T1000 (cell line): ENCODE measurements around the gene MYO3A.
"Not testable (repeated sequence)": the region's sequence is repeated elsewhere in the genome, so short reads cannot be mapped to it uniquely, and the experiment has no call there.

ENCODE experiments used
- DNase-seq: peaks from one replicate; lab custom pipeline; 2025; ENCODE audit warnings: mixed read lengths; lab: John Stamatoyannopoulos, UW

The MYO3A gene

GRCh38 chr10:26090762-26091161 is 156.7 kb downstream of the MYO3A start:
- no peak for DNase-seq

- no peak for DNase-seq
Measured at GRCh38 chr10:26093229-26093628, 159.2 kb downstream of the MYO3A start.

- no peak for DNase-seq
Measured at GRCh38 chr10:26095781-26096180, 161.8 kb downstream of the MYO3A start.

- not testable (repeated sequence) for DNase-seq
Measured at GRCh38 chr10:26097549-26097948, 163.5 kb downstream of the MYO3A start.

- no peak for DNase-seq
Measured at GRCh38 chr10:26112532-26112931, 178.5 kb downstream of the MYO3A start.

GRCh38 chr10:26138613-26139012 is 204.6 kb downstream of the MYO3A start:
- DNase-seq: no peak

- DNase-seq: no peak
Measured at GRCh38 chr10:26156019-26156418, 222.0 kb downstream of the MYO3A start.

GRCh38 chr10:26157734-26158133 is 223.7 kb downstream of the MYO3A start:
- DNase-seq: no peak

GRCh38 chr10:26169466-26169865 is 235.4 kb downstream of the MYO3A start:
- no peak for DNase-seq

- DNase-seq: no peak
Measured at GRCh38 chr10:26172131-26172530, 238.1 kb downstream of the MYO3A start.

GRCh38 chr10:26173837-26174236 is 239.8 kb downstream of the MYO3A start:
- no peak for DNase-seq

GRCh38 chr10:26177341-26177740 is 243.3 kb downstream of the MYO3A start:
- no peak for DNase-seq

- DNase-seq: no peak
Measured at GRCh38 chr10:26194275-26194674, 260.2 kb downstream of the MYO3A start.

- DNase-seq: no peak
Measured at GRCh38 chr10:26197248-26197647, 263.2 kb downstream of the MYO3A start.

GRCh38 chr10:26198119-26198518 is 264.1 kb downstream of the MYO3A start:
- DNase-seq: no peak

- no peak for DNase-seq
Measured at GRCh38 chr10:26199841-26200240, 265.8 kb downstream of the MYO3A start.

- DNase-seq: no peak
Measured at GRCh38 chr10:26205223-26205622, 271.2 kb downstream of the MYO3A start.

- no peak for DNase-seq
Measured at GRCh38 chr10:26211781-26212444, 277.9 kb downstream of the MYO3A start.

GRCh38 chr10:26212511-26212910 is 278.5 kb downstream of the MYO3A start:
- no peak for DNase-seq

- no peak for DNase-seq
Measured at GRCh38 chr10:26213157-26213800, 279.2 kb downstream of the MYO3A start.

GRCh38 chr10:26214004-26214403 is 280.0 kb downstream of the MYO3A start:
- DNase-seq: no peak

- no peak for DNase-seq
Measured at GRCh38 chr10:26214551-26215395, 280.7 kb downstream of the MYO3A start.

GRCh38 chr10:26215396-26215934 is 281.4 kb downstream of the MYO3A start:
- no peak for DNase-seq
